Activated B cell treated with CpG ODN at 0.5 μM for 24 hours (primary cell): Measurements from ENCODE around the gene PTPRH. TPM values are rescaled to one million over a fixed set of nuclear protein-coding genes. Genes with fewer than 3 reads are reported as not detected.

Experiments used
- ATAC-seq: fragments of 200-7000 bp; cut with Tn5 transposase; one replicate; pipeline ENCODE4 v1.10.0; 2021; ENCODE audit warnings: low read depth, mild to moderate bottlenecking, moderate library complexity
- CTCF ChIA-PET: fragments of 350-600 bp; sonication (Branson Sonifier 250); formaldehyde crosslinking; loops from one replicate; lab custom pipeline; 2021; ENCODE audit warnings: antibody characterized with exemption; lab: Charles Lee
- POLR2A ChIA-PET: fragments of 350-600 bp; sonication (Branson Sonifier 250); formaldehyde crosslinking; loops from one replicate; lab custom pipeline; 2021; ENCODE audit warnings: antibody characterized with exemption; lab: Charles Lee
- DNase-seq: peaks from one replicate; pipeline ENCODE4 v3.0.0; 2022
- H3K27ac Mint-ChIP-seq: one replicate; pipeline ENCODE4 v1.8.0; 2020; ENCODE audit warnings: mixed read lengths
- H3K27me3 Mint-ChIP-seq: one replicate; pipeline ENCODE4 v1.8.0; 2021; ENCODE audit warnings: mixed read lengths
- H3K36me3 Mint-ChIP-seq: one replicate; pipeline ENCODE4 v1.8.0; 2021; ENCODE audit warnings: low read depth, mixed read lengths
- H3K4me1 Mint-ChIP-seq: one replicate; pipeline ENCODE4 v1.8.0; 2021; ENCODE audit warnings: mixed read lengths
- H3K4me3 Mint-ChIP-seq: one replicate; pipeline ENCODE4 v1.8.0; 2020; ENCODE audit warnings: mild to moderate bottlenecking, mixed read lengths
- H3K9me3 Mint-ChIP-seq: one replicate; pipeline ENCODE4 v1.8.0; 2020; ENCODE audit warnings: mixed read lengths
- intact Hi-C: fragments of 100-400 bp; cut with micrococcal nuclease; formaldehyde crosslinking; loops from one replicate; pipeline ENCODE4 v1.15.1; 2024
- total RNA-seq: library from RNA; stranded (reverse); gene quantifications from 2 replicates; pipeline ENCODE4 v1.2.3, GENCODE V29; 2022
- TF ChIP-seq, protein P1 (sequence below): fragments of 200-600 bp; IDR thresholded peaks from one replicate; pipeline ENCODE4 v1.8.0; 2022; ENCODE audit warnings: antibody characterized with exemption, mild to moderate bottlenecking

PTPRH gene
- total RNA-seq, 1 donor from 2014 or later: not detected

DNA sequence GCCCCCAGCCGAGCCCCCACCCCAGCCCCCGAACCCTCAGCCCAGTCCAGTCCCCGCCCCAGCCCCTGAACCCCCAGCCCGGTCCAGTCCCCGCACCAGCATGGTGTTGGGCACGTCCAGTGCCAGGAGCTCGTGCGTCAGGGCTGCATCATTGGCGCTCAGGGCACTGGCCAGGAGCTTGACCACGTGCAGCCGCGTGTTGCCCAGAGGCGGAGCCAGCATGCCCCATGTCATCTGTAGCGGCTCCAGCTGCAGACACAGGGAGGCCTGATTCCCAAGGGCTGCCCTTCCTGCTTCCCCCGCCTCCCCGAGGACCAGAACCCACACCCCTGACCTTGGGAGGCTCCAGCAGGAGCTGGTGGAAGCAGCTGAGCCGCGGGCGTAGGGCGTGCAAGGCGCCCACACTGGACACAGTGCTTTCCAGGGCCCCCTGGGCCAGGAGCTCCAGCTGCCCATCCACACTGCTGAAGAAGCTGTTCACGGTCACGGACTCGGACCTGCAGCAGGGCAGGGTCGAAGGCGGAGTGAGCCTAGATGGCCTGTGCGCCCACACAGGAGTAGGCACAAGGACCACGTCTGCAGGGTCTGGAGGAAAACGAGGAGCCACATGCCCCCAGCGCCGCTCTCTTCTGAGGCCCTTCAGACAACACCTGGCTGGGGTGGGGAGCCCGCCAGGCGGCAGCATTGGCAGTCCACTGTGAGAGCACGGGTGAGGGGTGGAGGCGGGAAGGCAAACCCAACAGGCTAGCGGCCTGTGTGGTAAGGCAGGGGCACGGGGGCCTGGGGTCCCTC lies 32.0 kb upstream of the PTPRH start:
- POLR2A ChIA-PET: interaction anchor here (0.8 to 1.3 kb wide), 2 partner anchors 13 to 17 kb away, joined by 3 read pairs; no protein-coding TSS in a partner anchor
- CTCF ChIA-PET: no interaction called here
- intact Hi-C loops: no loop called here
- no peaks in the 10 kb centered on the region for H3K27me3 Mint-ChIP-seq
- H3K4me1 Mint-ChIP-seq: peaks cover 3% of the 10 kb centered on the region
- ATAC-seq (no peak), DNase-seq (no peak)
- no peaks in the 10 kb centered on the region for H3K9me3 Mint-ChIP-seq
- H3K4me3 Mint-ChIP-seq: no peak overlapping the region
- TF ChIP-seq, protein P1, sequence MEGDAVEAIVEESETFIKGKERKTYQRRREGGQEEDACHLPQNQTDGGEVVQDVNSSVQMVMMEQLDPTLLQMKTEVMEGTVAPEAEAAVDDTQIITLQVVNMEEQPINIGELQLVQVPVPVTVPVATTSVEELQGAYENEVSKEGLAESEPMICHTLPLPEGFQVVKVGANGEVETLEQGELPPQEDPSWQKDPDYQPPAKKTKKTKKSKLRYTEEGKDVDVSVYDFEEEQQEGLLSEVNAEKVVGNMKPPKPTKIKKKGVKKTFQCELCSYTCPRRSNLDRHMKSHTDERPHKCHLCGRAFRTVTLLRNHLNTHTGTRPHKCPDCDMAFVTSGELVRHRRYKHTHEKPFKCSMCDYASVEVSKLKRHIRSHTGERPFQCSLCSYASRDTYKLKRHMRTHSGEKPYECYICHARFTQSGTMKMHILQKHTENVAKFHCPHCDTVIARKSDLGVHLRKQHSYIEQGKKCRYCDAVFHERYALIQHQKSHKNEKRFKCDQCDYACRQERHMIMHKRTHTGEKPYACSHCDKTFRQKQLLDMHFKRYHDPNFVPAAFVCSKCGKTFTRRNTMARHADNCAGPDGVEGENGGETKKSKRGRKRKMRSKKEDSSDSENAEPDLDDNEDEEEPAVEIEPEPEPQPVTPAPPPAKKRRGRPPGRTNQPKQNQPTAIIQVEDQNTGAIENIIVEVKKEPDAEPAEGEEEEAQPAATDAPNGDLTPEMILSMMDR: no peak
- H3K36me3 Mint-ChIP-seq: peaks cover 84% of the 10 kb centered on the region
- no peak overlapping the region for H3K27ac Mint-ChIP-seq

DNA sequence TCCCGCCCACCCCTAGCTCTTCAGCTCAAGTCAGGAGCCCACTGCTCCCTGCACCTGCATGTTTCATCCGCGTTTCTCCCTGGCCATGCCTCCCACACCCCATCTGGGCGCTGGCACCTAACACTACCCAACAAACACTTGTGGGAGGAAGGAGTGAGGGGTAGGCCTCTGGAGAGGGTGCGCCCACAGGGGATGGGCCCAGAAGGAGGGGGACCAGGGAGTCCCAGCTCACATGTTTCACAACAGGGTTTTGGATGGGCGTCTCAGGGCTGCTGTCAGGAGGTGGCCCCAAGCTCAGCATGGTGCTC lies 31.4 kb upstream of the PTPRH start:
- TF ChIP-seq, protein P1: no peak
- H3K4me3 Mint-ChIP-seq: no peak overlapping the region
- no peaks in the 10 kb centered on the region for H3K9me3 Mint-ChIP-seq
- intact Hi-C loops: no loop called here
- H3K4me1 Mint-ChIP-seq: peaks cover 3% of the 10 kb centered on the region
- DNase-seq (no peak), ATAC-seq (no peak)
- peaks cover 83% of the 10 kb centered on the region for H3K36me3 Mint-ChIP-seq
- H3K27me3 Mint-ChIP-seq: no peaks in the 10 kb centered on the region
- POLR2A ChIA-PET: interaction anchor here (0.8 to 1.3 kb wide), 2 partner anchors 14 to 17 kb away, joined by 3 read pairs; no protein-coding TSS in a partner anchor
- CTCF ChIA-PET: no interaction called here
- H3K27ac Mint-ChIP-seq: no peak overlapping the region

DNA sequence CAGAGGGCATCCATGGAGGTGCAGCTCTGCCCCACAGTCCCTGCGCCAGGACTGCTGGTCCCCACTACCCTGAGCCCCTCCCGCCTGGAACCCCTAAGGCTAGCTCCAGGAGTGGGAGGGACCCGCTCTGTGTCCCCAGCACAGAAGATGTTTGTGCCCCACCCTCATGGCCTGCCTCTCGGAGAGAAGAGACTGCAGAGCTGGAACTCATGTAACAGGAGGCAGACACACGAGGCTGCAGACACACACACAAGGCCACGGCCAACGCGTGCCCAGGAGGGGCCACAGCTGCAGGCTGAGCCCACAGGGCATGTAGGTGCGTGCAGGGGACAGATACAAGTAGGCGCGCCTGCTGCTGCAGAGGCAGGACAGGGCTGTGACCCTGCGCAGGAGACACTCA lies 29.7 kb upstream of the PTPRH start:
- H3K27me3 Mint-ChIP-seq: no peaks in the 10 kb centered on the region
- H3K27ac Mint-ChIP-seq: no peak overlapping the region
- peaks cover 82% of the 10 kb centered on the region for H3K36me3 Mint-ChIP-seq
- no peak for ATAC-seq
- ChIA-PET CTCF (no interaction called here), POLR2A (no interaction called here)
- no peaks in the 10 kb centered on the region for H3K9me3 Mint-ChIP-seq
- TF ChIP-seq, protein P1: no peak
- no peak overlapping the region for H3K4me3 Mint-ChIP-seq
- H3K4me1 Mint-ChIP-seq: no peaks in the 10 kb centered on the region
- no peak for DNase-seq
- intact Hi-C loops: no loop called here

DNA sequence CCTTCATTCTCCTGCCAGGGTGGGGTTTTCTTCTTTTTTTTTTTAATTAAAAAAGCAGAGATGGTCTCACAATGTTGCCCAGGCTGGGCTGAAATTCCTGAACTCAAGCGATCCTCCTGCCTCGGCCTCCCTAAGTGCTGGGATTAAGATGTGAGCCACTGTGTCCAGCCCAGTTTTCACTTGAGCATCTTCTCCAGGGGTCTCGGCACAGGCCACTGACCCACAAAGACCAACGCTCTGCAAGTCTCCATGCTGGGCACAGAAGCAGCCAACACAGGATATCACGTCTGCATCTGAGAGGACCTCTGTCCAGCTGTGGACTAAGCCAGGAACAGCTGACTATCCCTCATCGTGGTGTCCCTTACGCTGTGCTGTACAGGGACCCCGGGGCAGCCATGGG lies 28.7 kb upstream of the PTPRH start:
- Mint-ChIP-seq H3K36me3 (peaks cover 83% of the 10 kb centered on the region), H3K4me1 (no peaks in the 10 kb centered on the region), H3K27ac (no peak overlapping the region), H3K4me3 (no peak overlapping the region), H3K27me3 (no peaks in the 10 kb centered on the region), H3K9me3 (no peaks in the 10 kb centered on the region)
- TF ChIP-seq, protein P1: no peak
- DNase-seq (no peak), ATAC-seq (no peak)
- CTCF ChIA-PET: no interaction called here
- intact Hi-C loops: no loop called here
- POLR2A ChIA-PET: interaction anchor here (1.4 kb wide), 1 partner anchor 13 kb away, joined by 5 read pairs; no protein-coding TSS in a partner anchor

DNA sequence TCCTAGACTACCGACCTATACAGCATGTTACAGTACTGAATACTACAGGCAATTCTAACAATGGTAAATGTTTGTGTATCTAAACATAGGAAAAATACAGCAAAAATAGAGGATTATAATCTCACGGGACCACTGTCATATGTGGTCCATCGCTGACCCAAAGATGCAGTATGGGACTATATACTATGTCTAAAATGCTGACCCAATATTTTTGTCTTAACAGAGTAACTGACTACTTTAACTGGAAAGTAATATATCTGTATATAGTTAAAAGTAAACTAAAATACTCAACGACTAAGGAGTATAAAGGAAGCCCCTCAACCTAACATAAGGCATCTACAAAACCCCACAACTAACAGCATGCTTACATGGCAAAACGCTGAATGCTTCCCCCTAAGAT lies 23.7 kb upstream of the PTPRH start:
- POLR2A ChIA-PET: no interaction called here
- TF ChIP-seq, protein P1: no peak
- H3K36me3 Mint-ChIP-seq: peaks cover 80% of the 10 kb centered on the region
- H3K4me3 Mint-ChIP-seq: no peak overlapping the region
- H3K27me3 Mint-ChIP-seq: no peaks in the 10 kb centered on the region
- CTCF ChIA-PET: no interaction called here
- no peak overlapping the region for H3K27ac Mint-ChIP-seq
- ATAC-seq (no peak), DNase-seq (no peak)
- H3K4me1 Mint-ChIP-seq: no peaks in the 10 kb centered on the region
- intact Hi-C loops: no loop called here
- H3K9me3 Mint-ChIP-seq: no peaks in the 10 kb centered on the region
